ENCODE results near the gene ATG2A.

ATG2A gene

DNA sequence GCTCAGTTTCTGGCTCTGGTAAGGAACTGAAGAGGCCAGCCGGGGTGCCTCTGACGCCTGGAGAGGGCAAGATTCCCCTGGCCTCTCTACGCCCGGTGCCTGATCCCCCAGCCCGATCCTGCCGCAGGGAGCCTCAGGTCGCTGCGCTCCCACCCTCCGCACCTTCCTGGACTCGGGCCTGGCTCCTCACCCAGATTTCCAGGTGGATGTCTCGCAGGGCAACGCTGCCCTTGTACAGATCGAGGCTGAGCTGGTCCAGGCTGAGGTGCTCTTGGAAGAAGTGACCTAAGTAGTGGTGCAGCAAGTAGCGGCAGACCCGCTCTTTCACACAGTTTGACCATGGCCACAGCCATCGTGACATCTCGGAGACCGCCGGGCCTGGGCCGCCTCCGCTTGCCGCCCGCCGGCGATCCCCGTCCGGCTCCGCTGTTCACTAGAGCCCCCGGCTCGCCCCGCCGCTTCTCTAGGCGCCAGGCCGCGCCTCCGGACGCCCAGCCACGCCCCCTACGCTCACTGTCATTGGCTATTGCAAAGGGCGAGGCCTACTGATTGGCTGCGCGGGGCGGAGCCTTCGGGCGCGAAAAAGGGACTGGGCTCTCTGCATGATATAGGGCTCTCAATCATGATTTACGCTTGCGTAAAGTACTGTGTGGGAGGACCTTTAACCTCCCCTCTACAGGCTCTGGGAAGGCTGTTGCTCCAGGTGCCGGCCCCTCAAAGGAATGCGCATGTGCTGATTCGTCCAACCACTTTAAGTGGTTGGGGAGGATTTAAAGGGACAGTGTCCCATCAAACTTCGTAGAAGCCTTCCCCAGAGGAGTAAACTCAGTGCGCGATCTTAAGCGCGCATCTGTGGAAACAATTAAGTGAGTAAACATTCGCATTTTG, at the start of gene ATG2A:
TSS of gene ATG2A (minus strand) at position 435 of the 888 bp plus-strand sequence. CDS start at position 361, 74 bp downstream.
- DNase-seq (ENCODE audit: low spot score) = peak; percentile 99

DNA sequence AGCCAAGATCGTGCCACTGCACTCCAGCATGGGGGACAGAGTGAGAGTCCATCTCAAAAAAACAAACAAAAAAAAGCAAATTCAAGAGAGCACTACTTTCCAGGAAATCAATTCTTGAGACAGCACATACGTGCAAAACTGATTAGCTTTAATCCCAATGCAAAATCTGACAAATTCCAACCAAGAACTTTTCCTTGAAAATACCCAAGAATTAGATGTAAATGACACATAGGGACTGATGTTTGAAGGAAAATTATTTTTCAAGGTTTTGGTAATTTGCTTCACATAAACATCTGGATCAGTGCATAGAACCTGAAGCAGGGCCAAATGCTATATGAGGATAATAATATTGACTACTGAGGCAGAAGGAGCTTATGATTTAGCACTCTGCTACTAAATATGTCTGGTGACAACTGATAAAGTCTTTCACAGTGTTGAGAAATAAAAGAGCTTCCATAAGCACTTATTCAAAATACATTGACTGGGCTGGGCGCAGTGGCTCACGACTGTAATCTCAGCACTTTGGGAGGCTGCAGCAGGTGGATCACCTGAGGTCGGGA, 46.1 kb upstream of the ATG2A start:
- DNase-seq (ENCODE audit: low spot score) = no peak

DNA sequence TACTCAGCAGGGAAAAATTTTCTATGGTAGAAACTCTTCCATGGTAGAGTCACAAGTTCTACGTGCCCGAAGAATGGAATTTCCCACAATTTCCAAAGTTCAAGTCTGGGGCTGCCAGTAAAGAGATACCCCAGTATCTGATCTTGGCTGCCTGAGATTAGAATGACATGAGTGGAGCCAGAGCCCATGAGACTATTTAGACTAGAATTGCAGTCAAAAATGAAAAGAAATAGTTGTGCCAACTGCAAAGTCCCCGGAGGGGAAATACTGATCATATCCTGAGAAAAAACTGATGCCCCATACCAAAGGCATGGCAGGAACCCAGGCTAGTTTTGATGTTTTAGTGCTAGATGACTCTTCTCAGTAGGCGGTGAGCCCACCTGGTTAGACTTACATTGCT, 43.7 kb upstream of the ATG2A start:
- DNase-seq (ENCODE audit: low spot score) = no peak

DNA sequence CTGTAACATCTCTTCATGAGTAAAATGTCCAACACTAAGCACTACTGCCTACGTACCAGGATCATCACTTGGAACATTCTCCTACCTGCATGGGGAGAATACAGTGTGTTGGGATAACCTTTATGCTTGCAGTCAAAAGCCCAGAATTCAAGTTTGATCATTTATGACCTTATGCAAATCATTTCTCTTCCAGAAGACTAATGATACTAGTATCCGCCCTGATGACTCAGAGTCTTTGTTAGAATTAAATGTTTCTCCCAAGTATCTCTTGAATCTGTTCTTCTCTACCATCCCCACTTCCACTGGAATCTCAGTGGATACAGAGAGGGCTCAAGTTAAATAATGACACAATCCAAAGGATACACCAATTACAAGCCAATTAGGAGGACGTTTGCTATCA, 42.5 kb upstream of the ATG2A start:
- DNase-seq (ENCODE audit: low spot score) = no peak

DNA sequence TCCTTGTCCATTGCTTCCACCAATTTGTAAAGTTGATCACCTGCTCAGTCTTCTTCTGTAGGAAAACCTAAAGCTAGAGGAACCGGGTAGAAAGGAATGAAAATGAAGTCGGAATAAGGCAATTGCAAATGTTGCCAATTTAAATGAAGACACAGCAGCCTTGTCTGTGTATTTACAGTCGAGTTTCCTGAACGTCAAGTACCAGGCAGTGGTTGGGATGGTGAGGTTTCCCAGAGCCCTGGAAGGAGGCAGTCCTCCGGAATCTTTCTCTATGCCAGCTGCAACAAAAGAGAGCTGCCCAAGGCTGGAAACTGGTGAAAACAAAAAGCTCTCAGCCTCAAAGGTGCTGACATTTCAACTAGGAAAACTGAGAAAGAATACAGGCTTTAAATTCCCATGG, 37.2 kb upstream of the ATG2A start:
- DNase-seq (ENCODE audit: low spot score) = no peak

DNA sequence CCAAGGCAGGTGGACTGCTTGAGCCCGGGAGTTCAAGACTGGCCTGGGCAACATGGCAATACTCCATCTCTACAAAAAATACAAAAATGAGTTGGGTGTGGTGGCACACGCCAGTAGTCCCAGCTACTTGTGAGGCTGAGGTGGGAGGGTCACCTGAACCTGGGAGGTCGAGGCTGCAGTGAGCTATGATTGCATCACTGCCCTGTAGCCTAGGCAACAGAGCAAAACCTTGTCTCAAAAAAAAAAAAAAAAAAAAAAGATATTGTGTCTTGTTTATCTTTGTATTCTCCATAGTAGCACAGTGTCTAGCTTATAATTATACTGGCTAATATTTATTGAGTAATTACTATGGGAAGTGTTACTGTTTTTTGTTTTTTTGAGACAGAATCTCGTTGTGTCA, 34.5 kb upstream of the ATG2A start:
- DNase-seq (ENCODE audit: low spot score) = no peak

DNA sequence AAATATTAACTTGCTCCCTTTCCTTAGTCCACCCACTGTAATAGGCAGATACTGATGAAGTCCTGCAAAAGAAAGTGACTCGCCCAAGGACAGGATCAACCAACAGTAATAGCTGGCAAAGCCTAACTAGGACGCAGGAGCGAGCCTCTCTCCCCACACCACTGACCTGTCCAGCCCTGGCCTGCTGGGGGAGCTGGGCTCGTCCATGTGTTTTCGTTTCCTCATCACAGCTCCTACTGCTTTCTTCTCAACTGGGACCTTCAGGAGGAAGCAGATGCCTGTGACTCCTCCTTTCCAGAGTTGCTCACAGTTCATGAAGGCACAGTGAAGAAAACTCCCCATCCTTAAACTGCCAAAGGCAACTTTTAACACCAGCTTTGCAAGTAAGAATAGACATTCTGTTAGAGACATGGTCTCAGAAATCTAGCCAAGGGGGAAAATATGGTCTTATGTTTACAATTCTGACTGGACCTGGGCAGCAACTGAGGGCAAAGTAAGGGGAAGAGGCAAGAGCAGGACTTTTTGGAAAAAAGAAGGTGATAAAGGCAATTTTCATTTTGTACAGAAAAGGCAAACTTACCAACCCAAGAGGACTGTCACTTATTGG, 30.3 kb upstream of the ATG2A start:
- DNase-seq (ENCODE audit: low spot score) = no peak

DNA sequence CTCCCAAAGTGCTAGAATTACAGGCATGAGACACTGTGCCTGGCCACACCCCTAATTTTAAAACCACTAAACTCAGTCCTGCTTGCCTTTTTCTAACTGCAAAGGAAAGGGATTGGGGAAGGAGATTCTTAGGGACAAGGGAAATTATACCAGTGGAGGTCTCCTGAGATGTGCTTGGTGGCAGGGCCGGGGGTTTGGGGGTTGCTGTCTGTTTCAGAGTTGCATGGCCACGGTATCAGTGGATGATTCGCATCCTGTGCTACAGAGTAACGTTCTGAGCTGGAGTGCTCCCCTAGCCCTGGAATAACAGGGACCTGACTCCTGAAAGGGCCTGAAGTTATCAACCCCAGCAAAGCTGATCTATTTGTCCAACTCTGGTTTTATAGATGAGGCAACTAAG, 19.5 kb upstream of the ATG2A start:
- DNase-seq (ENCODE audit: low spot score) = no peak

DNA sequence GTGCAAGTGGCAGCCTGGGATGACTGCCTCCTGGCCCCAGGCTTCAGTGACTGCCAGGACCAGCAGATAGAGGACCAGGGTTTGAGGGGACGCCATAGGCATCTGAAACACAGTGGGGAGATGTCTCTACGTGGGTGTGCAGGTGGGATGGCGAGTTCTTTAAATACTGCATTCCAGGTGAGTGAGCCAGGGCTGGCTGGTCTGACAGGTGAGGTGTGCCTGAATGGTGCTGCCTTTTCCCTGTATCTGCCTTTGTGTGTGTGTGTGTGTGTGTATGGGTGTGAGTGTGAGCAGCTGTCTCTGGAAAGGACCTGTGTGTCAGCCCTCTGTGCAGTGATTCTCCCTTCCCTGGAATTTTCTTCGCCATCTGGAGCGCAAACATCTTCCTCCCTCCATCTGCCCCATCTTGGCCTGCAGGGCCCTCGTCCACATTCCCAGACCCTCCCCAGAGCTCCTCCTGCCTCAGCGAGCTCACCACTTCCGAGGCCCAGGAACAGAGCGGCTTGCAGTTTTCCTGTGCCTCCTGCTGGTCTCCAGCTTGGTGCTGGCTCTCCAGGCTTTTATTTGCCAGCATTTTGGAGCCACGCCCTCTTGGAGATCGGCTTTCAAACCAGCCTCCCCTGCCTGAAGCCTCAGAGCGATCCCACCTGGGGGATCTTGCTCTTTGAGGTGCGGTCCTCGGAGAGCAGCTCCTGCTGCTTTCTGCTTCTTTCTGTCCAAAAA, 18.5 kb upstream of the ATG2A start, which contains the start of gene GPHA2:
TSS of gene GPHA2 (minus strand) at position 535 of the 723 bp plus-strand sequence. CDS start at position 102, 433 bp downstream.
- DNase-seq (ENCODE audit: low spot score) = no peak

DNA sequence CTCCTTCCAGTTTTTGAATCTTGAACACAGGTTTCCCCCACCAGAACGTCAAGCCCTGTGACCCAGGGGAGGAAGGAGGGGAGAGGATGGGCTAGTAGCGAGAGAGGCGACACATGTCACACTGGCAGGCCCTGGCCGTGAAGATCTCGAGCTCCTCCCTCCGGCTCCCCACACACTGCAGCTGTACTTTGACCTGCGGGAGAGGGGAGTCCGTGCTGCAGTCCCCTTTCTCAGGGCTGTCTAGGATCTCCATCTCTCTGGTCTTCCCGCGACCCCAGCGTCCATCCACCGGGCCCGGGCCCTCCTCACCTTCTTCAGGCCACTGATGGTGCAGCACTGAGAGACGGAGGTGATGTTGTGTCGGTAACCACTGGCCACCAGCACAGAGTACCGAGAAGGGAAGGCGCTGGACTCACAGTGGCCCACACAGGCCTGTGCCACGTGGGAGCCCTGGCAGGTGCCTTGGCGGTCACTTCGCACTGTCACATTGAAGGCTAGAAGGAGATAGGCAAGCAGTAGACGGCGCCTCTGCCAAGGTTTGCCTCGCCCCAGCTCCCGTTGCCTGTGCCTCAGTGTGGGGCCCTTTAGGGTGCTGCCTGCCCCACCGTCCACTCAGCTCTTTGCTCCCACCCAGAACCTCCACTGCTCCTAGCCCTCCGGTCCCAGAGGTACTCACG, 17.8 kb upstream of the ATG2A start:
- no peak for DNase-seq (ENCODE audit: low spot score)

DNA sequence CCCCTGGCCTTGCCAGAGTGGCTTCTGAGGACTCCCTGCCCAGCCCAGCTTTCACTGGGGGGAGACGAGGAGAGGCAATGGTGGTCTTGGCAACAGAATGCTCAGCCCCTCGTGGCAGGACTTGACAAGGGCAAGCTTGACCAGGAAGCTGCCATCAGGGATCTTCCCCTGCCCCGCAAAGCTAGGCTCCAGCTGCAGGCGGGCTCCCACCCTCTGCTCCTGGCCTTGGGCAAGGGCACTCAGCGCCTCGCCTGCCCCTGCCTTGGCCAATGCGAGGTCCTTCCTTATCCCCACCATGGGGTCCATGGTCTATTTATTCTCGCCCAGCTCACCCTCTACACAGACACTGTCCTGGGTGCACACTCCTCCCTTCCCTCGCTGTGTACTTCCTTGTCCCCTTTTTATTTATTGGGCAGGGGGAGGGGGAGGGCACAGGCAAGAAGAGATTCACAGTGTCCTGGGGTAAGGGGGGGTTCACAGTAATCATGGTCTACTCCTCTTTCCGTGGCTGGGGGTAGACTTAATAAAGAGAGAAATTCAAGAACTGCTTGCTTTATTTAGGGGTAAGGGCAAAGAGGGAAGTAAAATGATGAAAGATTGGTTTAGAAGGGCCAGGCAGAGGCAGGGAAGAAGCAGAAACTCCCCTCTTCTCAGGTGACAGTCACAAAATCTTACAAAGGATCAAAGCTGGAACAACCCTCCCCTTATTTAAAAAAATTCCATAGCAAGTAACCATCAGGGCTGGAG, 17.1 kb upstream of the ATG2A start:
- DNase-seq (ENCODE audit: low spot score) = no peak

DNA sequence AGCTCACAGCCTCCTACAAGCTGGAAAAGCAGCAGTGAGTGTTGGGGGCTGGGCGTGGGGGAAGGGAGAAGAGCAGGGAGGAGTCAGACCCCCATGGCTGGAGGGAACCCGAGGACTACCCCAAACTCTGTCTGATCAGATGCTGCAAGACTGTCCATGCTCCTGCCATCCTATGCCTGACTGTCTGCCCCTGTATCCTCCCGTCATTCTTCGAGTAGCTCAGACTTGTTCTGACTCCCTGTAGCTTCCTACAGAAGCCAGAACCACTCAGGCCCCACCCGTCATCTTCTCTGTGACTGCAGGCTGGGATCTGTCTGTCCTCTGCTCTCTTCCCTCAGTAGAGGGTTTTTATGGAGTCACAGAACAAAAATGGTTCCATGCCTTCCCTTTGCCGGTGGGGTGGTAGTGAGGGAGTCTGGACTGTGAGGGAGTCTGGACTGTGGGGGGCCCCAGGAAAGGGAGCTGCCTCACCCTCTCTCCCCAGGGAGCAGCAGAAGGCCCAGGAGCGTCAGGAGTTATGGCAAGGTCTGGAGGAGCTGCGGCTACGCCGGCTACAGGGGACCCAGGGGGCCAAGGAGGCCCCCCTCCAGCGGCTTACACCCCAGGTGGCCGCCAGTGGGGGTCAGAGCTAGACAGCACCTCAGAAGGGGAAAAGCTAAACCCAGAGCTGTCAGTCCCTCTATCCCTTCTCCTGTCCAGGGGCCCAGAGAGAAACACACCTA, 16.4 kb upstream of the ATG2A start:
- no peak for DNase-seq (ENCODE audit: low spot score)

DNA sequence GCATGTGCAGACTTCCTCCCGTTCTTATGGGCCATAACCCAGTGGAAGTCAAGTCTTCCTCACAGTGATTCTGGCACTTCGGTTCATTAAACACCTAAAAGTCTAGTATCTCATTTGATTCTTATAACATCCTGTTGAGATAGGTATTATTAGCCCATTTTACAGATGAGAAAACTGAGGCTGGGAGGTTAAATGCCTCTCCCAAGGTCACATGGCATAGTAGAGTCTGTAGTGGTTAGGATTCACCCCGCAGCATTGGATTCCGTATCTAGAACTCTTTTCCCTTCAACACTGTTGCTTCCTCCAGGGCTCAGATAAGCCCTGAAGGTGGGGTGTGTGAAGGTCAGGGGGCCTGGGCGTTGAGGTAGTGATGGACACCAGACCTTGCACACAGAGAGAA, 15.3 kb upstream of the ATG2A start:
- DNase-seq (ENCODE audit: low spot score) = no peak

DNA sequence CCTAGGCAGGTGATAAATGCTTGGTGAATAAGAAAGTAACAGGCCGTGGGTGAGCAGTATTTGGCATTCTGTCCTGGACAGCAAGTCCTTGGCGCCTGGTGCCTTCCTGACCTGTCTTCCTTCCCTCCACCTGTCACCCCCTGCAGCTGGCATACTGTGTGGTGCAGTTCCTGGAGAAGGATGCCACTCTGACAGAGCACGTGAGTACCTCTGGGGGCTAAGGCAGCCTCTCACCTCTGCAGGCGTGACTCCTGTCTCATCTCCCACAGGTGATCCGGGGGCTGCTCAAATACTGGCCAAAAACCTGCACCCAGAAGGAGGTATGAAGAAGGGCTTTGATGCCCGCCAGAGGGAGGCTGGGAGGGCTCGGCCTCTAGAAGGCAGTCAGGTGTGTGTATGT, 14.3 kb upstream of the ATG2A start:
- DNase-seq (ENCODE audit: low spot score) = no peak

DNA sequence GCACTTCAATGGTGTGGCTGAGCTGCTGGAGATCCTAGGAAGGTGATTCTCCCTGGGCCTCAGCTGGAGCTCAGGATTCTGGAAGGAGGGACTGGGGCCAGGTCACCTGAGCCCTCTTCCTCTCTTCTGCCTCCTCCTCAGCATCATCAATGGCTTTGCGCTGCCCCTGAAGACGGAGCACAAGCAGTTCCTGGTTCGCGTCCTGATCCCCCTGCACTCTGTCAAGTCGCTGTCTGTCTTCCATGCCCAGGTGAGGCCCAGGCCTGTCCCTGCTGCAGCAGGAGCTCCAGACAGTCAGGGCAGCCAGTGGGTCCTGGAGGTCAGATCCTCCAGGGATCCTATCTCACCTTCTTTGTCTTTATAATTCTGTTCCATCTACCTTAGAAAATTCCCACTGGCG, 13.3 kb upstream of the ATG2A start:
- no peak for DNase-seq (ENCODE audit: low spot score)

DNA sequence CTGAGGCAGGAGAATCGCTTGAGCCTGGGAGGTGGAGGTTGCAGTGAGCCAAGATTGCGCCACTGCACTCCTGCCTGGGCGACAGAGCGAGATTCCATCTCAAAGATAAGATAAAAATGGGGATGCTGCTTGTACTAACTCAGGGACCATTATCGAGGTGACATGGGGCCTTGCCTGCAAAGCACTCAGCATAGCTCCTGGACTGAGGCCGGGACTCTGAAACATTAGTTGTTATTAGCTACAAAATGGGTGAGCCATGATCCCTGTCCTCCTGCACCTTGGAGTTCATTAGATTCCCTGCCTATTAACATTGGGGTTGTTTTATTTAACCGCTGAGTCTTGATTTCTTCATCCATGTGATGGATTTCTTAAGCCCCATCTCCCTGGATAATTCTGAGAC, 12.6 kb upstream of the ATG2A start:
- no peak for DNase-seq (ENCODE audit: low spot score)

DNA sequence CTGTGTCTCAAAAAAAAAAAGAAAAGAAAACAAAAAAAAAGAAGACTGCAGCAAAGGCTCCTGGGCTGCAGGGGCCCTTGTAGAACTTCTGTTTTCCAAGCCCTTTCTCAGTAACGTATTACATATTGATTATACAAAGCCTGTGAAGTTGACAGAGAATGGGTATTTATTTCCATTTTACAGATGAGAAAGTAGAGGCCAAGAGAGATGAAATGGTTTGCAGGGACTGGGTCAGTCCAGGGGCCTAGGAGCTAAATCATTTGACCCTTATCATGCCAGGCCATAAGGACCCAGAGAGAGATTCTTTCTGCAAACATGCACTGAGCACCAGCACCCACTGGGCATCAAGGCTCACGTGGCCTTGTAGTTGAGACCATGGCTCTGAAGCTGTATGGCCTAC, 11.9 kb upstream of the ATG2A start:
- no peak for DNase-seq (ENCODE audit: low spot score)

DNA sequence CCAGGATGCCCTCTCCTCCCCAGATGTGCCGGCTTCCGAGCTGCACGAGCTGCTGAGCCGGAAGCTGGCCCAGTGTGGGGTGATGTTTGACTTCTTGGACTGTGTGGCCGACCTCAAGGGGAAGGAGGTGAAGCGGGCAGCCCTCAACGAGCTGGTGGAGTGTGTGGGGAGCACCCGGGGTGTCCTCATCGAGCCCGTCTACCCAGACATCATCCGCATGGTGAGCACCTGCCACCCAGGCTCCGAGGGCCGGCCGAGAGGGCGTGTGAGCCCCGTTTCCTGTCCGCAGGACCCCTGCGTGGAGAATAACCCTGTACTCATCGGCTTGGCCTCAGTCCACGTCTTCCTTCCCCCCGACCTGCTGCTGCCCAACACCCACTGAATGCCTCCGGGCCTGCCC, 9.7 kb upstream of the ATG2A start:
- DNase-seq (ENCODE audit: low spot score) = no peak

DNA sequence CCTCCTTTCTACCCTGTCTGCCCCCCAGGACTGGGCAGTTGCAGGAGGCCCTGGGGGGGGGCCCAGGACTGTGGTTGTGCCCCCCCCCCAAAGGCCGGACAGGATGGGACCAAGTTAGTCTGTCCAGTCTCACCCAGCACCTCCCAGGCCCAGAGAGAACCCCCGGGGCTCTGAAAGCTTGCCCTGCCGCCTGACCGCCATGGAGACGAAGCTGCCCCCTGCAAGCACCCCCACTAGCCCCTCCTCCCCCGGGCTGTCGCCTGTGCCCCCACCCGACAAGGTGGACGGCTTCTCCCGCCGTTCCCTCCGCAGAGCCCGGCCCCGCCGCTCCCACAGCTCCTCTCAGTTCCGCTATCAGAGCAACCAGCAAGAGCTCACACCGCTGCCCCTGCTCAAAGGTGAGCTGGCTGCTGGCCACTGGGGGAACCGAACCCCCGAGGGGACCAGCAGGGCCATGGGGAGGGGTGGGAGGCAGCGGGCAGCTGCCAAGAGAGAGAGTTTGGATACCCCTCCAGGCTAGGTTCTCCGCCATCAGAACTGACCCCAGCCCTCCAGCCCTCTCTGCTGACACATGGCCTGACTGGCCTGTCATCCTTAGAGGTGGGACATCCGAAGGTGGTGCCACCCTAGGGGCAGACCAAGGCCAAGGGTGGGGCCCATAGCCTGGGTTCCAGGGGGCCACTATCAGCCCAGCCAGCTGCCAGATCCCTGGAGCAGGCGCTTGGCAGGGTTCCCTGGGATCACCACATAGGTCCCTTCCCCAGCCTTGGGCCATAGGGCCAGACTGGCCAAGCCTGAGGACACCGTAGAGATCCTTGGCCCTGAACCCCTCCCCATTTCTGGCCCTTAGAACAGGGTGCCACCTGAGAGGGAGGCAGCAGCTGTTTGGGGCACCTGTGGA, 8.8 kb upstream of the ATG2A start:
- DNase-seq (ENCODE audit: low spot score) = no peak

DNA sequence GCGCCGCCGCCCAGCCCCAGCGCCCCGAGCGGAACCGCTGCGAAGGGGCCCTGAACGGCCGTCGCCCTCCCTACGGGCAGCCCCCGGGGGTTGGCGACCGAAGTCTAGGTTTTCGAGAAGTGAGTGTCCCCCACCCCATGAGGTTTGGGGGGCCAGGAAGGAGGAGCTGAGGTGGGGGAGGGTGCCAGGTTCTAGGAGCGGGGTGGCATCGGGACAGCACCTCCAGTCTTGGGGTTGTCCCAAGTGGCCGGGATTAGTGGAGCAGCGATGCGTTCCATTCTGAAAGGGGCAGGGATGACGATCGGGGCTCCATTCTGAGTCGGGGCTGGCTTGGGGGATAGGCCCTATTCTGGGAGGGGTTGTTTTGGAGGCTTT, 7.9 kb upstream of the ATG2A start:
- no peak for DNase-seq (ENCODE audit: low spot score)
